Kidney (tissue), 14 donors: ENCODE data around the gene ZNF630. TPM values are rescaled to one million over a fixed set of nuclear protein-coding genes. Genes with fewer than 3 reads are reported as not detected.

Experiments used
- DNase-seq, 5 donors: peaks; one replicate each; pipeline ENCODE4 v3.0.0-alpha.2; 2013 to 2020
- FAIRE-seq: peaks from 2 replicates; lab custom pipeline; 2012; peaks lifted over from hg19 to GRCh38; lab: Jason Lieb, UNC
- H3K27ac ChIP-seq, 2 donors: one replicate each; pipeline ENCODE4 v1.7.0; 2013; ENCODE audit warnings: low read depth in 2 of 2, low read length in 2 of 2, inconsistent platforms in 1 of 2
- H3K27me3 ChIP-seq: one replicate; pipeline ENCODE4 v1.7.1; 2013; ENCODE audit warnings: low read length, inconsistent platforms; ENCODE audit not compliant: control insufficient read depth, insufficient read depth
- H3K36me3 ChIP-seq, 3 donors: one replicate each; pipeline versions ENCODE4 v1.7.0 to v1.7.1; 2013; ENCODE audit warnings: low read length in 3 of 3, control low read depth in 1 of 3, inconsistent platforms in 1 of 3; ENCODE audit not compliant: insufficient read depth in 3 of 3, control insufficient read depth in 2 of 3
- H3K4me1 ChIP-seq, 3 donors: one replicate each; pipeline versions ENCODE4 v1.7.0 to v1.7.1; 2013; ENCODE audit warnings: low read length in 3 of 3, inconsistent platforms in 1 of 3, low read depth in 1 of 3; ENCODE audit not compliant: control insufficient read depth in 2 of 3, insufficient read depth in 2 of 3
- H3K4me3 ChIP-seq, 3 donors: one replicate each; pipeline versions ENCODE4 v1.7.0 to v1.8.1; 2013; ENCODE audit warnings: low read length in 3 of 3, control low read depth in 1 of 3, inconsistent platforms in 1 of 3
- H3K9ac ChIP-seq, 3 donors: one replicate each; pipeline versions ENCODE4 v1.7.0 to v1.7.1; 2013; ENCODE audit warnings: low read length in 3 of 3, control low read depth in 1 of 3, inconsistent platforms in 1 of 3
- H3K9me3 ChIP-seq, 3 donors: one replicate each; pipeline versions ENCODE4 v1.7.0 to v1.7.1; 2013; ENCODE audit warnings: low read length in 3 of 3, control low read depth in 1 of 3, inconsistent platforms in 1 of 3; ENCODE audit not compliant: control insufficient read depth in 2 of 3, insufficient read depth in 1 of 3
- intact Hi-C: fragments of 100-400 bp; cut with DNase I; formaldehyde crosslinking; loops from one replicate; pipeline ENCODE4 v1.11.1; 2022
- polyA plus RNA-seq: library from polyadenylated mRNA; stranded (reverse); fragments of 350-450 nt; fragmentation: Illumina TruSeq; extraction: RNeasy Lipid Tissue Mini Kit (QIAGEN cat#74804); gene quantifications from one replicate; pipeline ENCODE4 v1.2.3, GENCODE V29; 2014; ENCODE audit warnings: low read depth, low replicate concordance; ENCODE audit not compliant: insufficient read depth
- total RNA-seq: library from RNA; stranded (reverse); fragmentation: NEBNext Ultra II Directional; extraction: Animal tissue kit (Norgen Biotek cat#: 25700); gene quantifications from one replicate; pipeline ENCODE4 v1.2.1, GENCODE V29; 2021
- TF ChIP-seq, protein P1 (sequence below): IDR thresholded peaks from 3 replicates; pipeline ENCODE4 v1.5.1; 2012; ENCODE audit warnings: mild to moderate bottlenecking, moderate library complexity, borderline replicate concordance; ENCODE audit not compliant: insufficient read depth; ENCODE audit errors: extremely low read depth
- donor health status: control.
- donor health status: control.
- donor health status: control.
- donor health status: control.
- donor health status: control.
- donor health status: DM: yes; HTN: yes; CAD: no.
- donor health status: Normal renal cell carcinoma (clear cell type).

The ZNF630 gene
- total and polyA plus RNA-seq, 2 donors from 2014 or later: 3.2 to 3.3 TPM

DNA sequence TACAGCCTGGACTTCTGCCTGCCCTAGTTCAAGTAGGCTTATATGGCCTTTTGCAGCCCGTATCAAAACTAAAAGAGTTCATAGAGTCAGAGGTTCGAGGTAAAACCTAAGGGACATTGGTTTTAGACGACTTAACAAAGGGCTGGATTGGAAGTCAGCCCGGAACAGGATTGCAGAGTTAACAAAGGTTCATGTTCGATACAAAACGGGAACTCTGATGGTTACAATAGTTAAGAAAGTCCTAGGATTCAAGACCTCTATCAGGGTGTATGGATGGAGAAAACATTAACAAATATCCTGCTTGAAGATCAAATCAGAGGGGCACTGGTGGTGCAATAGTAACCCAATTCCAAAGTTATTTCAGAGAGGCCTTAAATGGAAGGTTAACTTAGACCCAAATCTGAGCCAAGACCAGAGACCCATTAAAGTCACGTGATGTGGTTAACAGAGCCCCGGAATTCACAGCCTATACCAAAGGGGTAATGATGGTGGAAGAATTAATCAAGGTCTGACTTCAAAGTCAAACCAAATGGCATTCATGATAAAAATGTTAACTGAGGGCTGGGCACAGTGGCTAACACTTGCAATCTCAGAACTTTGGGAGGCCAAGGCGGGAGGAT is 656 bp upstream of the ZNF630 start:
- H3K27ac ChIP-seq: no peak overlapping the region
- H3K4me3 ChIP-seq: peak overlapping the region; percentile 71 to 85 (median 81)
- TF ChIP-seq, protein P1, sequence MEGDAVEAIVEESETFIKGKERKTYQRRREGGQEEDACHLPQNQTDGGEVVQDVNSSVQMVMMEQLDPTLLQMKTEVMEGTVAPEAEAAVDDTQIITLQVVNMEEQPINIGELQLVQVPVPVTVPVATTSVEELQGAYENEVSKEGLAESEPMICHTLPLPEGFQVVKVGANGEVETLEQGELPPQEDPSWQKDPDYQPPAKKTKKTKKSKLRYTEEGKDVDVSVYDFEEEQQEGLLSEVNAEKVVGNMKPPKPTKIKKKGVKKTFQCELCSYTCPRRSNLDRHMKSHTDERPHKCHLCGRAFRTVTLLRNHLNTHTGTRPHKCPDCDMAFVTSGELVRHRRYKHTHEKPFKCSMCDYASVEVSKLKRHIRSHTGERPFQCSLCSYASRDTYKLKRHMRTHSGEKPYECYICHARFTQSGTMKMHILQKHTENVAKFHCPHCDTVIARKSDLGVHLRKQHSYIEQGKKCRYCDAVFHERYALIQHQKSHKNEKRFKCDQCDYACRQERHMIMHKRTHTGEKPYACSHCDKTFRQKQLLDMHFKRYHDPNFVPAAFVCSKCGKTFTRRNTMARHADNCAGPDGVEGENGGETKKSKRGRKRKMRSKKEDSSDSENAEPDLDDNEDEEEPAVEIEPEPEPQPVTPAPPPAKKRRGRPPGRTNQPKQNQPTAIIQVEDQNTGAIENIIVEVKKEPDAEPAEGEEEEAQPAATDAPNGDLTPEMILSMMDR: no peak
- peak overlapping the region in 1 of 3 donors; percentile 62 for H3K9ac ChIP-seq
- DNase-seq (no peak), FAIRE-seq (no peak)
- no peaks in the 10 kb centered on the region for H3K4me1 ChIP-seq
- H3K9me3 ChIP-seq: no peaks in the 10 kb centered on the region
- H3K27me3 ChIP-seq: no peaks in the 10 kb centered on the region
- intact Hi-C loops: no loop called here
- H3K36me3 ChIP-seq: no peaks in the 10 kb centered on the region

DNA sequence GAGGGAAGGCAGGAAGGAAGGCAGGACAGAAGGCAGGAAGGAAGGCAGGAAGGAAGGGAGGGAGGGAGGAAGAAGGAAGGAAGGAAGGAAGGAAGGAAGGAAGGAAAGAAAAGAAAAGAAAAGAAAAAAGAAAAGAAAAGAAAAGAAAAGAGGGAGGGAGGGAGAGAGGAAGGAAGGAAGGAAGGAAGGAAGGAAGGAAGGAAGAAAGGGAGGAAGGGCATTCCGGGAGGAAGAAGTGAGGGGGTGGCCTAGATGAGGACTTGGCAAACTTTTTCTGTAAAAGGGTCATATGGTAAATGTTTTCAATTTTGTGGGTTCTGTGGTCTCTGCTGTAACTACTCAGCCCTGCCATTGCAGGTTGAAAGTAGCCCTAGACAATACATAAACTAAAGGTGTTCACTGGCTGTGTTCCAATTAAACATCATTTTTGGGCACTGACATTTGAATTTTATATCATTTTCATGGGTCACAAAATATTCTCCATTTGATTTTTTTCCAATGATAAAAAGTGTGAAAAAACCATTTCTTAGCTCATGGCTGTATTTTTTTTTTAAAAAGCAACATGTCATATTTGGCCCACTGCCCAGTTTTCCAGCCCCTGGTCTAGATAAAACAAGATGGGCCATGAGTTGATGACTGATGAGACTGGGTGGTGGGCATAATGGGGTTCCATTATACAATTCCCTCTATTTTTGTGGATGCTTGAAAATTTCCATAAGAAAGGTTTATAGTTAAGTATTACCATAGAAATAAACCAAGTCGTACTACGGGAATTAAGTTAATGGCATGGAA is 3.1 kb downstream of the ZNF630 start:
- Histone ChIP-seq H3K4me3 (no peak overlapping the region), H3K36me3 (no peaks in the 10 kb centered on the region), H3K27ac (no peak overlapping the region), H3K9me3 (no peaks in the 10 kb centered on the region), H3K27me3 (no peaks in the 10 kb centered on the region), H3K9ac (no peak overlapping the region), H3K4me1 (no peaks in the 10 kb centered on the region)
- FAIRE-seq (no peak), DNase-seq (no peak)
- TF ChIP-seq, protein P1: no peak
- intact Hi-C loops: no loop called here

DNA sequence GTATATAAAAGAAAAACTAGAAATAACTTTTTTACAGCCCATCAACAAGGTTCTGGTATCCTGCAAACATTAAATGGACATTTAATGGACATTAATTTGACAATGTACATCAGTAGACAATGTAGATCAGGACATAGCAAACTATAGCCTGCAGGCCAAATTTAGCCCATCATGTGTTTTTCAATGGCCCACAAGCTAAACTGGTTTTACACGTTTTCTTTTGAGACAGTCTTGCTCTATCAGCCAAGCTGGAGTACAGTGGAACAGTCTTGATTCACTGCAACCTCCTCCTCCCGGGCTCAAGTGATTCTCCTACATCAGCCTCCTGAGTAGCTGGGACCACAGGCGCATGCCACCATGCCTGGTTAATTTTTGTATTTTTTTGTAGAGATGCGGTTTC is 7.2 kb downstream of the ZNF630 start:
- Histone ChIP-seq H3K36me3 (peaks cover 0 to 6% (median 0%) of the 10 kb centered on the region in 3 donors), H3K9ac (no peak overlapping the region), H3K9me3 (peaks cover 0 to 3% (median 0%) of the 10 kb centered on the region in 3 donors), H3K4me1 (no peaks in the 10 kb centered on the region), H3K27me3 (no peaks in the 10 kb centered on the region), H3K27ac (no peak overlapping the region), H3K4me3 (no peak overlapping the region)
- FAIRE-seq (no peak), DNase-seq (no peak)
- TF ChIP-seq, protein P1: no peak
- intact Hi-C loops: no loop called here
